ENCODE measurements around the gene VPS37C.

The VPS37C gene

GRCh38 chr11:61123775-61124571, 37.3 kb downstream of the VPS37C start:
- H3K9me3 ChIP-seq (replicated peaks; ENCODE audit: insufficient read depth, low read length): no peaks in the 10 kb centered on the region
- H2AFZ ChIP-seq (ENCODE audit: low read length): no peak overlapping the region
- no peak overlapping the region for H3K4me3 ChIP-seq (ENCODE audit: low read length)
- H3K27ac ChIP-seq (ENCODE audit: low read length): no peak overlapping the region
- DNase-seq: no peak
- H3K36me3 ChIP-seq (replicated peaks; ENCODE audit: insufficient read depth, low read length): no peaks in the 10 kb centered on the region
- no peaks in the 10 kb centered on the region for H3K9me2 ChIP-seq (replicated peaks; ENCODE audit: insufficient read depth, low read length)
- no peaks in the 10 kb centered on the region for H3K79me2 ChIP-seq (ENCODE audit: low read length)
- TF ChIP-seq CTCF (IDR thresholded peaks at IDR 0.05; ENCODE audit: low read length) (no peak), EZH2phosphoT487 (IDR thresholded peaks at IDR 0.05; ENCODE audit: low read length) (no peak), EZH2 (optimal IDR thresholded peaks at IDR 0.05; ENCODE audit: low read depth, low read length) (no peak)
- no peak overlapping the region for H3K9ac ChIP-seq (ENCODE audit: low read length)
- H3K4me1 ChIP-seq (ENCODE audit: low read length): no peaks in the 10 kb centered on the region
- no peak overlapping the region for H3K4me2 ChIP-seq (ENCODE audit: low read depth, low read length)
- H3K27me3 ChIP-seq (replicated peaks; ENCODE audit: insufficient read depth, low read length): no peaks in the 10 kb centered on the region
- no peaks in the 10 kb centered on the region for H4K20me1 ChIP-seq (ENCODE audit: insufficient read depth, low read length)
- H3F3A ChIP-seq (ENCODE audit: insufficient read depth, low read length): no peaks in the 10 kb centered on the region

- no peak overlapping the region for H3K9ac ChIP-seq (ENCODE audit: low read length)
- H3K79me2 ChIP-seq (ENCODE audit: low read length): no peaks in the 10 kb centered on the region
- no peak overlapping the region for H3K4me2 ChIP-seq (ENCODE audit: low read depth, low read length)
- H3K27ac ChIP-seq (ENCODE audit: low read length): no peak overlapping the region
- H3K9me3 ChIP-seq (replicated peaks; ENCODE audit: insufficient read depth, low read length): no peaks in the 10 kb centered on the region
- H3F3A ChIP-seq (ENCODE audit: insufficient read depth, low read length): no peaks in the 10 kb centered on the region
- TF ChIP-seq CTCF (IDR thresholded peaks at IDR 0.05; ENCODE audit: low read length) (no peak), EZH2 (optimal IDR thresholded peaks at IDR 0.05; ENCODE audit: low read depth, low read length) (no peak), EZH2phosphoT487 (IDR thresholded peaks at IDR 0.05; ENCODE audit: low read length) (no peak)
- H4K20me1 ChIP-seq (ENCODE audit: insufficient read depth, low read length): no peaks in the 10 kb centered on the region
- H2AFZ ChIP-seq (ENCODE audit: low read length): no peak overlapping the region
- no peak for DNase-seq
- H3K4me3 ChIP-seq (ENCODE audit: low read length): no peak overlapping the region
- no peaks in the 10 kb centered on the region for H3K9me2 ChIP-seq (replicated peaks; ENCODE audit: insufficient read depth, low read length)
- no peaks in the 10 kb centered on the region for H3K4me1 ChIP-seq (ENCODE audit: low read length)
- no peaks in the 10 kb centered on the region for H3K36me3 ChIP-seq (replicated peaks; ENCODE audit: insufficient read depth, low read length)
- no peaks in the 10 kb centered on the region for H3K27me3 ChIP-seq (replicated peaks; ENCODE audit: insufficient read depth, low read length)
Measured at GRCh38 chr11:61122761-61123160, 38.5 kb downstream of the VPS37C start.

- no peaks in the 10 kb centered on the region for H3K27me3 ChIP-seq (replicated peaks; ENCODE audit: insufficient read depth, low read length)
- TF ChIP-seq EZH2 (optimal IDR thresholded peaks at IDR 0.05; ENCODE audit: low read depth, low read length) (no peak), CTCF (IDR thresholded peaks at IDR 0.05; ENCODE audit: low read length) (no peak), EZH2phosphoT487 (IDR thresholded peaks at IDR 0.05; ENCODE audit: low read length) (no peak)
Measured at GRCh38 chr11:61121917-61122316, 39.3 kb downstream of the VPS37C start.

More at GRCh38 chr11:61121917-61122316, 39.3 kb downstream of the VPS37C start:
- H3K27ac ChIP-seq (ENCODE audit: low read length): no peak overlapping the region
- H3K9me2 ChIP-seq (replicated peaks; ENCODE audit: insufficient read depth, low read length): no peaks in the 10 kb centered on the region
- no peak for DNase-seq
- H3F3A ChIP-seq (ENCODE audit: insufficient read depth, low read length): no peaks in the 10 kb centered on the region
- no peaks in the 10 kb centered on the region for H3K4me1 ChIP-seq (ENCODE audit: low read length)
- no peak overlapping the region for H3K9ac ChIP-seq (ENCODE audit: low read length)
- H2AFZ ChIP-seq (ENCODE audit: low read length): no peak overlapping the region
- H3K9me3 ChIP-seq (replicated peaks; ENCODE audit: insufficient read depth, low read length): no peaks in the 10 kb centered on the region
- H3K4me2 ChIP-seq (ENCODE audit: low read depth, low read length): no peak overlapping the region
- no peaks in the 10 kb centered on the region for H3K79me2 ChIP-seq (ENCODE audit: low read length)
- H3K36me3 ChIP-seq (replicated peaks; ENCODE audit: insufficient read depth, low read length): no peaks in the 10 kb centered on the region
- no peak overlapping the region for H3K4me3 ChIP-seq (ENCODE audit: low read length)
- H4K20me1 ChIP-seq (ENCODE audit: insufficient read depth, low read length): no peaks in the 10 kb centered on the region
